Breast epithelium (tissue), 4 donors: ENCODE data around the gene GTPBP3. TPM values are rescaled to one million over a fixed set of nuclear protein-coding genes. Genes with fewer than 3 reads are reported as not detected.

Experiments used
- DNase-seq, 2 donors: peaks; one replicate each; pipeline ENCODE4 v3.0.0-alpha.2; 2019; ENCODE audit warnings: low spot score in 2 of 2
- H3K27ac ChIP-seq, 2 donors: fragments of 200-600 bp; sonication (generic) in 1 of 2; one replicate each; pipeline ENCODE4 v1.5.1; 2016 to 2019; ENCODE audit warnings: mild to moderate bottlenecking in 1 of 2
- H3K27me3 ChIP-seq, 2 donors: fragments of 200-600 bp; sonication (generic) in 1 of 2; one replicate each; pipeline versions ENCODE4 v1.5.1 to v1.6.0; 2017 to 2019; ENCODE audit warnings: control low read depth in 1 of 2, mild to moderate bottlenecking in 1 of 2
- H3K36me3 ChIP-seq: fragments of 200-600 bp; one replicate; pipeline ENCODE4 v1.5.1; 2019
- H3K4me1 ChIP-seq, 2 donors: fragments of 200-600 bp; sonication (generic); one replicate each; pipeline ENCODE4 v1.5.1; 2016 to 2019; ENCODE audit warnings: control low read depth in 1 of 2
- H3K4me3 ChIP-seq, 3 donors: fragments of 200-600 bp; sonication (generic); 1 replicate in 2 of 3; 2 replicates in 1 of 3; pipeline ENCODE4 v1.5.1; 2016 to 2019; ENCODE audit warnings: mild to moderate bottlenecking in 3 of 3, moderate library complexity in 2 of 3
- H3K9me3 ChIP-seq, 2 donors: fragments of 200-600 bp; sonication (generic) in 1 of 2; one replicate each; pipeline ENCODE4 v1.5.1; 2016 to 2019; ENCODE audit warnings: control low read depth in 1 of 2
- POLR2A ChIP-seq: fragments of 450-650 bp; IDR thresholded peaks from one replicate; pipeline ENCODE4 v1.6.1; 2016; ENCODE audit warnings: antibody characterized with exemption, mild to moderate bottlenecking, moderate library complexity
- POLR2AphosphoS5 ChIP-seq, 3 donors: sonication (generic); formaldehyde crosslinking; IDR thresholded peaks; one replicate each; pipeline ENCODE4 v1.6.1; 2017; ENCODE audit warnings: antibody characterized with exemption in 3 of 3
- intact Hi-C: fragments of 100-400 bp; cut with DNase I; formaldehyde crosslinking; loops from one replicate; pipeline ENCODE4 v1.15.1; 2023; ENCODE audit warnings: low total_unique reads
- total RNA-seq, 3 donors: library from RNA; depleted of rRNA; stranded (reverse); fragments of >200 nt; gene quantifications; one replicate each; pipeline ENCODE4 v1.1.0, GENCODE V29; 2016
- TF ChIP-seq, protein P1 (sequence below), 3 donors: fragments of 450-650 bp; IDR thresholded peaks; one replicate each; pipeline ENCODE4 v1.5.1; 2016 to 2017; ENCODE audit warnings: antibody characterized with exemption in 3 of 3, mild to moderate bottlenecking in 3 of 3, moderate library complexity in 3 of 3

The GTPBP3 gene
- total RNA-seq, 3 donors from 2014 or later: 15.5 to 22.6 (median 17.7) TPM

DNA sequence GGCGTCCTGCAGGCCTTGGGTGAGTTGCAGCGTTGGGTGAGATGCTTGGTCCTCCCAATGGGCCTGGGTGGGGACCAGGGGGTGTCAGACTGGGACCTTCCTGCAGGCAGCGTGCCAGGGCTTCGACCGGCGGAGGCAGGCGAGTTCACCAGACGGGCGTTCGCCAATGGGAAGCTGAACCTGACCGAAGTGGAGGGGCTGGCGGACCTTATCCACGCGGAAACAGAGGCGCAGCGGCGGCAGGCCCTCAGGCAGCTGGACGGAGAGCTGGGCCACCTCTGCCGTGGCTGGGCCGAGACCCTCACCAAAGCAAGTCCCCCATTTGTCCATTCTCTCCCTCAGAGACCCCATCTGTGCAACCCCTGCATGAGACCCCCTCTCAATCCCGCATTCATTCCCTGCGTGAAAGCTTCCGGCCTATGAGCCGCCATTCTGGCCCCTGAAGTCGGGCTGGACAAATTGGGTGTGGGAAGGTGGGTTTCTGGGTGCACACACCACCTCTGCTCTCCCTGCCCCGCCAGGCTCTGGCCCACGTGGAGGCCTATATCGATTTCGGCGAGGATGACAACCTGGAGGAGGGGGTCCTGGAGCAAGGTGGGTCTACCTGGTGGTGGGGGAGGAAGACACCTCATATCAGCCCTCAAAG is 1.2 kb downstream of the GTPBP3 start:
- no peaks in the 10 kb centered on the region for H3K27me3 ChIP-seq
- peak overlapping the region in 2 of 3 donors; percentile 86 to 87 for H3K4me3 ChIP-seq
- intact Hi-C loops: no loop called here
- H3K27ac ChIP-seq: no peak overlapping the region
- DNase-seq: no peak
- no peaks in the 10 kb centered on the region for H3K9me3 ChIP-seq
- no peak for TF ChIP-seq POLR2AphosphoS5 (IDR thresholded peaks at IDR 0.05)
- TF ChIP-seq, protein P1, sequence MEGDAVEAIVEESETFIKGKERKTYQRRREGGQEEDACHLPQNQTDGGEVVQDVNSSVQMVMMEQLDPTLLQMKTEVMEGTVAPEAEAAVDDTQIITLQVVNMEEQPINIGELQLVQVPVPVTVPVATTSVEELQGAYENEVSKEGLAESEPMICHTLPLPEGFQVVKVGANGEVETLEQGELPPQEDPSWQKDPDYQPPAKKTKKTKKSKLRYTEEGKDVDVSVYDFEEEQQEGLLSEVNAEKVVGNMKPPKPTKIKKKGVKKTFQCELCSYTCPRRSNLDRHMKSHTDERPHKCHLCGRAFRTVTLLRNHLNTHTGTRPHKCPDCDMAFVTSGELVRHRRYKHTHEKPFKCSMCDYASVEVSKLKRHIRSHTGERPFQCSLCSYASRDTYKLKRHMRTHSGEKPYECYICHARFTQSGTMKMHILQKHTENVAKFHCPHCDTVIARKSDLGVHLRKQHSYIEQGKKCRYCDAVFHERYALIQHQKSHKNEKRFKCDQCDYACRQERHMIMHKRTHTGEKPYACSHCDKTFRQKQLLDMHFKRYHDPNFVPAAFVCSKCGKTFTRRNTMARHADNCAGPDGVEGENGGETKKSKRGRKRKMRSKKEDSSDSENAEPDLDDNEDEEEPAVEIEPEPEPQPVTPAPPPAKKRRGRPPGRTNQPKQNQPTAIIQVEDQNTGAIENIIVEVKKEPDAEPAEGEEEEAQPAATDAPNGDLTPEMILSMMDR (IDR thresholded peaks at IDR 0.05): no peak
- TF ChIP-seq POLR2A: no peak
- no peaks in the 10 kb centered on the region for H3K36me3 ChIP-seq
- peaks cover 5 to 12% of the 10 kb centered on the region in 2 donors for H3K4me1 ChIP-seq

DNA sequence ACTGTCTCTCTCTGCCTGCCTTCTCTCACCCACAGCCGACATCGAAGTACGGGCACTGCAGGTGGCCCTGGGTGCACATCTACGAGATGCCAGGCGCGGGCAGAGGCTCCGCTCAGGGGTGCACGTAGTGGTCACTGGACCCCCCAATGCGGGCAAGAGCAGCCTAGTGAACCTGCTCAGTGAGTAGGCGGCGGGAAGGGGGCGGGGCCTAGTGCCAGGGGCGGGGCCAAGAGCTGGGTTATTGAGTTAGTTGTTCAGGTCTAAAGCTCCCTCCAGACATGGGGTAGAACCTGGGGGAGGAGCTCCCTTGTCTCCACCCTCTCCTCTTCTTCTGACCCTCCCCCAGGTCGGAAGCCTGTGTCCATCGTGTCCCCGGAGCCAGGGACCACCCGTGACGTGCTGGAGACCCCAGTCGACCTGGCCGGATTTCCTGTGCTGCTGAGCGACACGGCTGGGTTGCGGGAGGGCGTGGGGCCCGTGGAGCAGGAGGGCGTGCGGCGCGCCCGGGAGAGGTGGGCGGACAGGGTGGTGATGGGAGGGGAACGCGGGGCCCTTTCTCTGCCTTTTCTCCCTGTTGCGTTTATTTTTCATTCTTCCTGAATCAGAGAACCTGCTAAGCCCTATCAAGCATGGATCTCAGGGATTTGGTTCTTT is 1.9 kb downstream of the GTPBP3 start:
- TF ChIP-seq, protein P1 (IDR thresholded peaks at IDR 0.05): no peak
- TF ChIP-seq POLR2AphosphoS5 (IDR thresholded peaks at IDR 0.05): no peak
- no peak for TF ChIP-seq POLR2A
- DNase-seq: no peak

DNA sequence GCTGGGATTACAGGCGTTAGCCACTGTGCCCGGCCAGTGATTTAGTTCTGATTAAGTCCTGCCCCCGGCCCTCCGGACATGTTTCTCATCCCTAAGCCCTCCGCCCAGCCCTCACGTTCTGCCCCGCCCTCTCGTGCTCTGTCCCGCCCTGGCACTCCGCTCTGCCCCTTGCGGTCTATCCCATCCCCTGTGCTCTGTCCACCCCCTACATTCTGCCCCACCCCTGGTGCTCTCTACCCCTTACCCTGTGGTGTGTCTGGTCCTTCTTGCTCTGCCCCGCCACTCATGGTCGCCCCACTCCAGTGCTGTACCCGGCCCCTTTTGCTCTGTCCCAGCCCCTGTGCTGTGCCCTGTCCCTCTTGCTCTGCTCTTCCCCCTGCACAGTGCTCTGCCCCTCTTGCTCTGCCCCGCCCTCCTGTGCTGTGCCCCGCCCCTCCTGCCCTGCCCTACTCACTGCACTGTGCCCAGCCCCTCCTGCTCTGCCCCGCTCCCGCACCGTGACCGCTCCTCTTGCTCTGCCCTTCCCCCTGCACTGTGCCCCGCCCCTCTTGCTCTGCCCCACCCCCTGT is 3.0 kb downstream of the GTPBP3 start:
- intact Hi-C loops: no loop called here
- H3K4me1 ChIP-seq: peaks cover 2 to 9% of the 10 kb centered on the region in 2 donors
- H3K36me3 ChIP-seq: no peaks in the 10 kb centered on the region
- no peaks in the 10 kb centered on the region for H3K9me3 ChIP-seq
- H3K4me3 ChIP-seq: no peak overlapping the region
- no peak overlapping the region for H3K27ac ChIP-seq
- DNase-seq: no peak
- TF ChIP-seq, protein P1 (IDR thresholded peaks at IDR 0.05): no peak
- TF ChIP-seq POLR2AphosphoS5 (IDR thresholded peaks at IDR 0.05) (no peak), POLR2A (no peak)
- no peaks in the 10 kb centered on the region for H3K27me3 ChIP-seq

More for the DNA sequence above, 1.9 kb downstream of the GTPBP3 start:
- intact Hi-C loops: no loop called here
- Histone ChIP-seq H3K4me1 (peaks cover 5 to 9% of the 10 kb centered on the region in 2 donors), H3K27ac (no peak overlapping the region), H3K4me3 (no peak overlapping the region), H3K9me3 (no peaks in the 10 kb centered on the region), H3K36me3 (no peaks in the 10 kb centered on the region), H3K27me3 (no peaks in the 10 kb centered on the region)

DNA sequence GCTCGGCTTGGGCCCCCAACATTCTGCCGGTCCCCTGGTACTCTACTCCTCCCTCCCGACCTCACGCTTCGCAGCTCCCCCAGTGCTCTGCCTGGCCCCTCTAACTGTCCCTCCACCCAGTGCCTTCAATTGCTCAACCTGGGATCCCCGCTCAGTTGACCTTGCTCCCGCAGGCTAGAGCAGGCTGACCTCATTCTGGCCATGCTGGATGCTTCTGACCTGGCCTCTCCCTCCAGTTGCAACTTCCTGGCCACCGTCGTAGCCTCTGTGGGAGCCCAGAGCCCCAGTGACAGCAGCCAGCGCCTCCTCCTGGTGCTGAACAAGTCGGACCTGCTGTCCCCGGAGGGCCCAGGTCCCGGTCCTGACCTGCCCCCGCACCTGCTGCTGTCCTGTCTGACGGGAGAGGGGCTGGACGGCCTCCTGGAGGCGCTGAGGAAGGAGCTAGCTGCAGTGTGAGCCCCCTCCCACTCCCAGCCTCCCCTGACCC is 3.6 kb downstream of the GTPBP3 start:
- H3K36me3 ChIP-seq: no peaks in the 10 kb centered on the region
- no peaks in the 10 kb centered on the region for H3K9me3 ChIP-seq
- no peak overlapping the region for H3K4me3 ChIP-seq
- H3K27me3 ChIP-seq: no peaks in the 10 kb centered on the region
- intact Hi-C loops: no loop called here
- TF ChIP-seq POLR2AphosphoS5 (IDR thresholded peaks at IDR 0.05) (no peak), POLR2A (no peak)
- TF ChIP-seq, protein P1 (IDR thresholded peaks at IDR 0.05): no peak
- H3K4me1 ChIP-seq: peaks cover 0 to 9% of the 10 kb centered on the region in 2 donors
- no peak overlapping the region for H3K27ac ChIP-seq
- DNase-seq: no peak

DNA sequence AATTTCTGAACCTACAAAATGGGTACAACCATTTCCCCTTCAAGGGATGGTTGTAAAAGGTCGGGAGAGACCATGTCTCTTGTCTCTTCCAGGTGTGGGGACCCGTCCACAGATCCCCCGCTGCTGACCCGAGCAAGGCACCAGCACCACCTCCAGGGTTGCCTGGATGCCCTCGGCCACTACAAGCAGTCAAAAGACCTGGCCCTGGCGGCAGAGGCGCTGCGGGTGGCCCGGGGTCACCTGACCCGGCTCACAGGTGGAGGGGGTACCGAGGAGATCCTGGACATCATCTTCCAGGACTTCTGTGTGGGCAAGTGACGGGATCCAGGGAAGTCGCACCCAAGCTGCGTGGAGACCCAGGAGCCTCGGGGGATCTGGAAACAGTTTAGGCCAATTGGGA is 4.0 kb downstream of the GTPBP3 start:
- Histone ChIP-seq H3K27ac (no peak overlapping the region), H3K36me3 (no peaks in the 10 kb centered on the region), H3K27me3 (no peaks in the 10 kb centered on the region), H3K4me1 (peaks cover 0 to 9% of the 10 kb centered on the region in 2 donors), H3K4me3 (no peak overlapping the region), H3K9me3 (no peaks in the 10 kb centered on the region)
- no peak for DNase-seq
- TF ChIP-seq POLR2A (no peak), POLR2AphosphoS5 (IDR thresholded peaks at IDR 0.05) (no peak)
- TF ChIP-seq, protein P1 (IDR thresholded peaks at IDR 0.05): no peak
- intact Hi-C loops: no loop called here
